GM20000 (cell line): ENCODE measurements around the gene RBM12.

Experiments
- DNase-seq: peaks from one replicate; pipeline ENCODE4 v3.0.0; 2012; ENCODE audit warnings: low spot score
- TF ChIP-seq, protein P1 (sequence below): IDR thresholded peaks from 2 replicates; pipeline ENCODE4 v1.5.1; 2012; ENCODE audit warnings: mild to moderate bottlenecking, control low read depth; ENCODE audit errors: extremely low read depth, missing control alignments

Gene RBM12

DNA sequence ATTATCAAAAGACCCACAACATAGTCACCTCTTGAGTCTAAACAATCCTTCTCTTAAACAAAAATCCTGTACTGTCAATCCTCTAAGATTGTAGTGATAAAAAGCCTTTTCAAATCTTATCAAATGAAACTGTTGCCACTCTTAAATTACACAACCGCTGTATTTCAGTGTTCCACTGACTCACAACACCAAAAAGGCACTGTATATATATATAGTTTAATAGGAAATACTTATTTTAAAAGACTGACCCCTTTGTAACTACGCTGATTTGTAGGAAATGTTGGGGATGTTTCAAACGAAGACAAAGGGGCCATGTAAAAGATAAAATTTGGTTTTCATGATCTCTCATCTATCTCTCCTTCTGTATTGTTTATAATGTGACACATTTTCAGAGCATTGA is 14.1 kb downstream of the RBM12 start:
- TF ChIP-seq, protein P1, sequence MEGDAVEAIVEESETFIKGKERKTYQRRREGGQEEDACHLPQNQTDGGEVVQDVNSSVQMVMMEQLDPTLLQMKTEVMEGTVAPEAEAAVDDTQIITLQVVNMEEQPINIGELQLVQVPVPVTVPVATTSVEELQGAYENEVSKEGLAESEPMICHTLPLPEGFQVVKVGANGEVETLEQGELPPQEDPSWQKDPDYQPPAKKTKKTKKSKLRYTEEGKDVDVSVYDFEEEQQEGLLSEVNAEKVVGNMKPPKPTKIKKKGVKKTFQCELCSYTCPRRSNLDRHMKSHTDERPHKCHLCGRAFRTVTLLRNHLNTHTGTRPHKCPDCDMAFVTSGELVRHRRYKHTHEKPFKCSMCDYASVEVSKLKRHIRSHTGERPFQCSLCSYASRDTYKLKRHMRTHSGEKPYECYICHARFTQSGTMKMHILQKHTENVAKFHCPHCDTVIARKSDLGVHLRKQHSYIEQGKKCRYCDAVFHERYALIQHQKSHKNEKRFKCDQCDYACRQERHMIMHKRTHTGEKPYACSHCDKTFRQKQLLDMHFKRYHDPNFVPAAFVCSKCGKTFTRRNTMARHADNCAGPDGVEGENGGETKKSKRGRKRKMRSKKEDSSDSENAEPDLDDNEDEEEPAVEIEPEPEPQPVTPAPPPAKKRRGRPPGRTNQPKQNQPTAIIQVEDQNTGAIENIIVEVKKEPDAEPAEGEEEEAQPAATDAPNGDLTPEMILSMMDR = no peak

DNA sequence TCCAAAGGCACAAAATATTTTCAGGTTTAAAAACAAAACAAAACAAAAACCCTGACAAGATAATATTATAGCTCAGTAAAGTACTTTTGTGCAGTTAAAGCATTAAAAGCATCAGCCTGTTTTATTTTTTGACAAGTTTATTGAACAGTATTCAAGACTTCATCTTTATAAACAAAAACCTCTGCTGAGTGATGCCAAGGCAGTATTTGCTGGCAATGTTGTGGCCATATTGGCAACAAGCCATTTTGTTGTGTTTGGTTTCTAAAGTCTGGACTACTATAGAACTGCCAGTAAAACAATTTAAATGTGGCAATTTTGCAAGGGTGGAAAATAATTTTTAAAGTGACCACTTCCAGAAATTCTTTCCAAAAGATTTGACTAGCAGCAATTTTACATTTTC is 15.9 kb downstream of the RBM12 start:
- TF ChIP-seq, protein P1 = no peak
- no peak for DNase-seq

More for the DNA sequence above, 14.1 kb downstream of the RBM12 start:
- DNase-seq = no peak

DNA sequence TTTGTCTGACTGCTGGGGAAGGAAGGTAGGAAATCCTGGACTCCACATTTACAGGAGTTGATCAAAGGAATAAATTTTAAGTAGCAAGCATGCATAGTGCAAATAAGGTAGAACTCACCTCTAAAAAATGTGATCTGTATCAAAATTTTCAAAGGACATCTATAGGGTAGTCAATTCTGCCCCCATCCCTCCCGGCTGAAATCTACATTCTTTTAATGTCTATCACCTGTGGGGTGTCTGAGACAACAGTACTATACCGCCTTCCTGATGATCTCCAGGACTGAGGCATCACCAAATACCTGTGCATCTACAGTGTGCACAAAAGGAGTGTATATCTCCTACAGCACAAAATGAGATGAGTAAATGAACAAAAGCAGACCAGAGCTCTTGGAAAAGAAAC is 19.9 kb downstream of the RBM12 start:
- no peak for DNase-seq
- TF ChIP-seq, protein P1 = no peak

DNA sequence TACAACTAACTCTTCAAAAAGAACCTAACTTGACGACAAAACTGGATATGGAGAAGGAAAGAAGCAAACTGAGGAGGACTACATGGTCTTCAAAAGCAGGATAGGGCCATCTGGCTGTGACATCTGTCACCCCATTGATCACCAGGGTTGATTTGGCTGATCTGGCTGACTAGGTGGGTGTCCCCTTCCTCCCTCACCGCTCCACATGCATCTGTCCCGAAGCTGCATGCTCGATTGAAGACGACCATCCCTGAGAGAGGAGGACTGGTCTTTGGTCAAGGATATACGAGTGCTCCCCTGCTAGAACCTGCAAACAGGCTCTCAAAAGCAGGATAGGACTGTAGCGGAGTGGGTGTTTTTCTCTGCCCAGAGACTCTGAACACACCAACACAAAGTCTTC is 21.7 kb downstream of the RBM12 start:
- DNase-seq = no peak
- TF ChIP-seq, protein P1 = no peak

DNA sequence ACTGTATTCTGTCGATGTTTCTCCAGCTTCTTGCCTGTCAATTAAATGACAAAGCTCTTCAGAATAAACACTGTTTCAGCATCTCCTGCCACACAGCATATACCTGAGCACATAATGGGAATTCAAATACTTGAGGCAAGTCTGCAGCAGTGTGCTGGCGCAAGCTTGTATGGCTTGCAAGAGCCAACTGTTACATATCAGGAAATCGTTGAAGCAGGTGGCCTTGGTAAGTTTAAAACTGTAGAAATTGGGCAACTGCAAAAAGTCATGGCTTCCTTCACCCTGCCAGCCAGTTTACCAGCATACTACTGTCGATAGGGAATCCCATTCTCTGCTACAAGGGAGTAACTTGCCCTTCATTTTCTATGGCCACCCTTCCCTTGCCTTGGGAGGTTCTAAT is 23.0 kb downstream of the RBM12 start:
- DNase-seq = no peak
- TF ChIP-seq, protein P1 = no peak

DNA sequence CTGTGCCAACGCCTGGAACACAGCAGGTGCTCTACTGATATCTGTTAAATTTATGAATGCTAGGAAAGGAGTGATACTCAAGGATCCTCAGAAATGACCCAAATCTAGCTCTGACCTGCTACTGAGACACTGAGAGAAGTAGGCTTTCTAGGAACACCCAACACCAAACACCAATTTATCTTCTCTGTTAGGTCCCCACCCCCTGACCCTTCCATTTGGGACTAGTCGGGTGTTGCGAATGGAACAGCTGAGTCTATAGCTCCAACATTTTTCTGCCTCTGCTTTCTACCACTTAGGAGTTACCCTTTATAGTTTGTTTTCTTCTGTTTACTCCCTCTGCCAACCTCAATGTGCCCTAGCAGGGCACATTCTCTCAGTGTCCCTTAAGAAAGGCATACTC is 24.0 kb downstream of the RBM12 start:
- TF ChIP-seq, protein P1 = no peak
- DNase-seq = no peak

DNA sequence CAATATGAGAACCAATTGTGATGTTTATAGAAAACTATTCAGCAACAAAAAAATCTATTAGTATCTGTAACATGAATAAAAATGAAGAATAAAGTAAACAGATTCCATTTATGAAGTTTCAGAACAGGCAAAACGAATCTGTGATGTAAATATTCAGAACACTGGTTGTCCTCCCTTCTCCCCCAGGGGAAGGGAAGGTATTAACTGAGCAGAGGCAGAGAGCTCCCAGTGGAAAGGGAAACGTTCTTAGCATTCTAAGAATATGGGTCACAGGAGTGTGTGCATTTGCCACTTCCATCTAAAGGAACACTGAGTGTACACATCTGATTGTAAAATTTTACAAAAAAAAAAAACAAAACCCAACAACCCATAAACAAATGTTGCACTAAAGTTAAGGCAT is 25.9 kb downstream of the RBM12 start:
- TF ChIP-seq, protein P1 = no peak
- no peak for DNase-seq

DNA sequence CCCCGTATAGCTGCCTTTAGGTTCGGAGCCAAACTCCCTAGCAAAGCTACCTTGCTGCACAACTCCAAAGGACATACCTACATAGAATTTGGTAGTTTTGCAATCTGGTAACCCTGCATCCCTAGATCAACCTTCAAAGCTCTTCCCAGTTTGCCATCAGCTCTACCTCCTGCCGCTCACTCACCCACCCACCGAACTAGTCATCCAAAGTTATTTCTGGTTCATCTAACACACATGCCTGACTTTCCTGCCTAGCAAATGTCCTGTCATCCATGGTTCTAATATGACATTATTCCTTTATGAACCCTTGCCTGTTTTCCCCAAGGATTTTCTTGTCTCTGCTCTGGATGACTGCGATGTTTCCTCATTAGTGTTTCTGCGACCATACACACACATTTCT is 27.4 kb downstream of the RBM12 start:
- TF ChIP-seq, protein P1 = no peak
- DNase-seq = no peak
